HuH-7 (cell line): ENCODE data around the gene GOLM1.
"Not testable (repeated sequence)": the region's sequence is repeated elsewhere in the genome, so short reads cannot be mapped to it uniquely, and the experiment has no call there.

Experiments used
- DNase-seq: peaks from one replicate; pipeline ENCODE4 v3.0.0; 2011; ENCODE audit warnings: low spot score

Gene GOLM1

GRCh38 chr9:86082870-86083269, 16.5 kb downstream of the GOLM1 start:
- DNase-seq = no peak

- no peak for DNase-seq
Observed at GRCh38 chr9:86079865-86080469, 19.4 kb downstream of the GOLM1 start.

GRCh38 chr9:86079421-86079831, 19.9 kb downstream of the GOLM1 start:
- no peak for DNase-seq

- DNase-seq = no peak
Observed at GRCh38 chr9:86078731-86079130, 20.6 kb downstream of the GOLM1 start.

- DNase-seq = no peak
Observed at GRCh38 chr9:86077276-86077675, 22.1 kb downstream of the GOLM1 start.

GRCh38 chr9:86075132-86076109, 23.9 kb downstream of the GOLM1 start:
- no peak for DNase-seq

GRCh38 chr9:86073839-86074238, 25.5 kb downstream of the GOLM1 start:
- DNase-seq = no peak

- no peak for DNase-seq
Observed at GRCh38 chr9:86072394-86072877, 26.9 kb downstream of the GOLM1 start.

- no peak for DNase-seq
Observed at GRCh38 chr9:86069206-86069869, 30.0 kb downstream of the GOLM1 start.

GRCh38 chr9:86064220-86064619, 35.1 kb downstream of the GOLM1 start:
- no peak for DNase-seq

- DNase-seq = peak; percentile 45
Observed at GRCh38 chr9:86062845-86063693, 36.3 kb downstream of the GOLM1 start.

GRCh38 chr9:86061972-86062739, 37.2 kb downstream of the GOLM1 start:
- no peak for DNase-seq

- DNase-seq = no peak
Observed at GRCh38 chr9:86057491-86057890, 41.9 kb downstream of the GOLM1 start.

GRCh38 chr9:86054695-86055094, 44.7 kb downstream of the GOLM1 start:
- DNase-seq = no peak

GRCh38 chr9:86052556-86053468, 46.5 kb downstream of the GOLM1 start:
- DNase-seq = no peak

GRCh38 chr9:86048018-86048742, 51.2 kb downstream of the GOLM1 start:
- not testable (repeated sequence) for DNase-seq

GRCh38 chr9:86047361-86047760, 52.0 kb downstream of the GOLM1 start:
- DNase-seq = no peak

- DNase-seq = no peak
Observed at GRCh38 chr9:86046930-86047341, 52.4 kb downstream of the GOLM1 start.

GRCh38 chr9:86046071-86046636, 53.2 kb downstream of the GOLM1 start:
- no peak for DNase-seq
